Loucy (cell line): Measurements from ENCODE around the gene CECR2.

Experiments used
- EZH2phosphoT487 ChIP-seq: fragments of 200-600 bp; IDR thresholded peaks from 2 replicates; pipeline ENCODE4 v1.6.1; 2018; ENCODE audit warnings: antibody characterized with exemption, mild to moderate bottlenecking, moderate library complexity, borderline replicate concordance
- TF ChIP-seq, protein P1 (sequence below): fragments of 200-600 bp; sonication (generic); conservative IDR thresholded peaks from 2 replicates; pipeline ENCODE4 v1.5.1; 2014; ENCODE audit warnings: mild to moderate bottlenecking, antibody characterized with exemption, low read length

DNA sequence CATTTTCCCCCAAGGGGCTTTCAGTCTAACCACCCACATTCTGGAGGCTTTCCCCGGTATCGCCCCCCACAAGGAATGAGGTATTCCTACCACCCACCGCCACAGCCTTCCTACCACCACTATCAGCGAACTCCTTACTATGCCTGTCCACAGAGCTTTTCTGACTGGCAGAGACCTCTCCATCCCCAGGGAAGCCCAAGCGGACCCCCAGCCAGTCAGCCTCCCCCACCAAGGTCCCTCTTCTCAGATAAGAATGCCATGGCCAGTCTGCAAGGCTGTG, 179.4 kb downstream of the CECR2 start:
- TF ChIP-seq, protein P1, sequence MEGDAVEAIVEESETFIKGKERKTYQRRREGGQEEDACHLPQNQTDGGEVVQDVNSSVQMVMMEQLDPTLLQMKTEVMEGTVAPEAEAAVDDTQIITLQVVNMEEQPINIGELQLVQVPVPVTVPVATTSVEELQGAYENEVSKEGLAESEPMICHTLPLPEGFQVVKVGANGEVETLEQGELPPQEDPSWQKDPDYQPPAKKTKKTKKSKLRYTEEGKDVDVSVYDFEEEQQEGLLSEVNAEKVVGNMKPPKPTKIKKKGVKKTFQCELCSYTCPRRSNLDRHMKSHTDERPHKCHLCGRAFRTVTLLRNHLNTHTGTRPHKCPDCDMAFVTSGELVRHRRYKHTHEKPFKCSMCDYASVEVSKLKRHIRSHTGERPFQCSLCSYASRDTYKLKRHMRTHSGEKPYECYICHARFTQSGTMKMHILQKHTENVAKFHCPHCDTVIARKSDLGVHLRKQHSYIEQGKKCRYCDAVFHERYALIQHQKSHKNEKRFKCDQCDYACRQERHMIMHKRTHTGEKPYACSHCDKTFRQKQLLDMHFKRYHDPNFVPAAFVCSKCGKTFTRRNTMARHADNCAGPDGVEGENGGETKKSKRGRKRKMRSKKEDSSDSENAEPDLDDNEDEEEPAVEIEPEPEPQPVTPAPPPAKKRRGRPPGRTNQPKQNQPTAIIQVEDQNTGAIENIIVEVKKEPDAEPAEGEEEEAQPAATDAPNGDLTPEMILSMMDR, result no peak
- TF ChIP-seq EZH2phosphoT487, result no peak
